Hematopoietic multipotent progenitor cell treated with erythropoietin and hydrocortisone succinate and interleukin-3 and kit ligand, for 17 days (in vitro differentiated cells): ENCODE data around the gene SMARCC1.

Source experiments
- DNase-seq: peaks from one replicate; pipeline ENCODE4 v3.0.0-alpha.2; 2015; ENCODE audit warnings: low spot score

Gene SMARCC1

DNA sequence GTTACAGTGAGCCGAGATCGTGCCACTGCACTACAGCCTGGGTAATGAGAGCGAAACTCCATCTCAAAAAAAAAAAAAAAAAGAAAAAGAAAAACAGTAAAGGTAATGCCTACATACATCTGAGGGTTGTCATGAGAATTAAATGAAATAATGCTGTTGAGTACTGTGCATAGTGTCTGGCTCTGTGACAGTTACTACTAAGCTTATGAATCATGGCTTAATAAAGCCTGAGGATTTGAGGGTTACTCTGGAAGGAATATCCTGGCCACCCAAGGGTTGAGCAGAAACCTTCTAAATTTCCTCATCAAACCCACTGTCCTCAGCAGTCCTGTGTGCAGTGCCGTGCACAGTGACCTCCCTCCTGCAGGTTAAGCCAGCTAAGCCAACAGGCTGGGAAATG is 241.4 kb downstream of the SMARCC1 start:
- DNase-seq, result no peak

DNA sequence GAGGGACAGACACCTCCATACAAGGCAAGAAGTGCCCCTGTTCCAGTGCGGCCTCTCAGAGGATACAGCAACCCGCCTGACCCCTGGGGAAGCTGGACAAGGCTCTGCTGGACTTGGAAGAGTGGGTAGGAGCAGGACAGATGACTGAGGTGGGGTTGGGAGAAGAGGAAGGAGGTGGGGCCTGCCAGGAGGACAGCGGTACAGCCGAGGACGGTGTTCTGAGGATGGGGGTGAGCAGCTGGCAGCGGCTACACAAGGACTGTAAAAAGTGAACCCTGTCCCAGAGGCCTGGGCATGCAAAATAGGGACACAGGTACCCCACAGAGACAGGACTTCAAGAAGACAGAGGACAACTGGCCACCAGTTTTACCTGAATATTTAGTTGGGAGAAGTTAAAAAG is 244.7 kb downstream of the SMARCC1 start:
- no peak for DNase-seq

DNA sequence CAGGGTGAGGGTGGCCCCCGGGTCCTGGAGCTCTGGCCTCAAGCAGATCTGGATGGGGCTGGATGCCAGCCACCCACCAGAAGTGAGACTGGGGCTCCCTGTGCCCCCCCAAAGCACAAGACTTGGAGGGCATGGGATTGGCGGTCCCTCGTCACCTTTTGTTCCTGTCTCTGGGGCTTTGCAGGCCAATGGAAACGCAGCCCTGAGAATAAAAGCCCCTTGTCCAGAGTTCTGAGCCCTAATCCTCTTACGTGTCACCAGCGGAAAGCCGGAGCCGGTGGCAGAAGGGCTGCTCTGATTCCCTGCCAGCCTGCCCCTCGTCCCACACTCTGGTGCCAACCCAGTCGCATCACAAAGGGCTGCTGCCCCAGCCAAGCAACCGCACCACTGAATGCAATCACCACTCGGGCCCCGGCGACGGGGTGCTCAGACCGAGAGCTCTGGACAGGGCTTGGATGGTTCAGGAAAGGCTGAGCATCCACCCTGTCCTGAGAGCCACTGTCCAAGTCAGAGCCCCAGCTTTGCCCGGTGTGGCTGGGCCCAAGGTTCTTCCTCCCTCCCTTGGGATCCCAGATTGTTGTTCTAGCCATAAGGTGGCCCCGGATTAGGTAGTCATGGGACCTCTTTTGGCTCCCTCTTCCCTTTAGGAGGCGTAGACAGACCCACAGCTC is 245.3 kb downstream of the SMARCC1 start:
- DNase-seq, result no peak
